Tibial nerve (tissue), 4 donors: ENCODE data around the gene NGEF. TPM values are rescaled to one million over a fixed set of nuclear protein-coding genes. Genes with fewer than 3 reads are reported as not detected.

Experiments used
- DNase-seq, 2 donors: peaks; one replicate each; pipeline ENCODE4 v3.0.0-alpha.2; 2019; ENCODE audit warnings: low spot score in 2 of 2
- H3K27ac ChIP-seq, 4 donors: fragments of 200-600 bp; sonication (generic) in 3 of 4; one replicate each; pipeline ENCODE4 v1.5.1; 2017 to 2019; ENCODE audit warnings: mild to moderate bottlenecking in 1 of 4
- H3K27me3 ChIP-seq, 2 donors: fragments of 200-600 bp; sonication (generic) in 1 of 2; one replicate each; pipeline versions ENCODE4 v1.5.1 to v1.6.0; 2017 to 2019
- H3K36me3 ChIP-seq, 3 donors: fragments of 200-600 bp; sonication (generic); one replicate each; pipeline ENCODE4 v1.5.1; 2018 to 2019
- H3K4me1 ChIP-seq, 4 donors: fragments of 200-600 bp; sonication (generic) in 3 of 4; one replicate each; pipeline ENCODE4 v1.5.1; 2017 to 2019
- H3K4me3 ChIP-seq, 4 donors: fragments of 200-600 bp; sonication (generic) in 3 of 4; one replicate each; pipeline ENCODE4 v1.5.1; 2017 to 2019; ENCODE audit warnings: mild to moderate bottlenecking in 1 of 4, moderate library complexity in 1 of 4
- H3K9me3 ChIP-seq, 4 donors: fragments of 200-600 bp; sonication (generic) in 3 of 4; one replicate each; pipeline ENCODE4 v1.5.1; 2017 to 2019
- EP300 ChIP-seq, 2 donors: sonication (generic); formaldehyde crosslinking; IDR thresholded peaks; one replicate each; pipeline ENCODE4 v1.6.1; 2017; ENCODE audit warnings: antibody characterized with exemption in 2 of 2, mild to moderate bottlenecking in 1 of 2
- POLR2A ChIP-seq, 2 donors: fragments of 450-650 bp; IDR thresholded peaks; one replicate each; pipeline ENCODE4 v1.6.1; 2017; ENCODE audit warnings: antibody characterized with exemption in 2 of 2, mild to moderate bottlenecking in 2 of 2, moderate library complexity in 2 of 2
- WGBS, 2 donors: methylation state at CpG; one replicate each; pipeline ENCODE4 v1.1.5; 2018; 5-methylcytosine and 5-hydroxymethylcytosine counted together
- total RNA-seq, 4 donors: library from RNA; depleted of rRNA; stranded (reverse); fragments of >200 nt; gene quantifications; one replicate each; pipeline ENCODE4 v1.1.0, GENCODE V29; 2016
- TF ChIP-seq, protein P1 (sequence below), 5 experiments: fragments of 200-600 bp in 3 of 5; fragments of 450-650 bp in 2 of 5; sonication (generic) in 3 of 5; IDR thresholded peaks; one replicate each; pipeline ENCODE4 v1.5.1; 2016 to 2019; ENCODE audit warnings: antibody characterized with exemption in 5 of 5, mild to moderate bottlenecking in 3 of 5, moderate library complexity in 2 of 5

The NGEF gene
- total RNA-seq, 4 donors from 2014 or later: 12.9 to 47.6 (median 22.7) TPM

DNA sequence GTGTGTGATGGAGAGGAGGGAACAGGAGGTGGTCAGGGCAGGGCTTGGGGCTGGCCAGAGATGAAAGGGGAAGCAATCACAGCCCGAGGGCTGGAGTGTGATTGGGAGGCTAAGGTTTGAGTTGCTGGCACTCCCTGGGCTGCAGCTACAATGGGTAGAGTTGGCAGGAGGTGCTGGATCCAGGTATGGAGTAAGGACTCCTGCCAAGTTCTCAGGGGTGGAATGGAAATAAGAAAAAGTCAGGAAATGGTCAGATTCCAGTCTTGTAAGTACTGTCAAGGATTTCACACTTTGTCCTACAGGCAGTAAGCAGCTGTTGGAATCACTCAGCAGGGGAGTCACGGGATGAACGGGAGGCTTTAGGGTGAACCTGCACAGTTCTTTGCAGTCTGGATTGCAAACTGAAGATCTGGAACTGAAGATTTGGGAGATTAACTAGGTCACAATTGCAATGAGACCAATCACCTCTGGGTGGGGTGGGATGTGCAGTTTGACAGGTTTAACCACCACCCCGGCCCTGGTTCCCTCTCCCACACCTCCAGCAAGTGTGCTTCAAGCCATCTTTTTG is 36.2 kb upstream of the NGEF start:
- DNase-seq: no peak
- H3K4me3 ChIP-seq: no peak overlapping the region
- 49 to 58% methylated on average over 4 of the region's 4 CpGs for WGBS, 2 donors
- peak overlapping the region in 1 of 4 donors; percentile 70 for H3K27ac ChIP-seq
- H3K36me3 ChIP-seq: no peaks in the 10 kb centered on the region
- H3K4me1 ChIP-seq: peaks cover 0 to 32% (median 0%) of the 10 kb centered on the region in 4 donors
- TF ChIP-seq, protein P1, sequence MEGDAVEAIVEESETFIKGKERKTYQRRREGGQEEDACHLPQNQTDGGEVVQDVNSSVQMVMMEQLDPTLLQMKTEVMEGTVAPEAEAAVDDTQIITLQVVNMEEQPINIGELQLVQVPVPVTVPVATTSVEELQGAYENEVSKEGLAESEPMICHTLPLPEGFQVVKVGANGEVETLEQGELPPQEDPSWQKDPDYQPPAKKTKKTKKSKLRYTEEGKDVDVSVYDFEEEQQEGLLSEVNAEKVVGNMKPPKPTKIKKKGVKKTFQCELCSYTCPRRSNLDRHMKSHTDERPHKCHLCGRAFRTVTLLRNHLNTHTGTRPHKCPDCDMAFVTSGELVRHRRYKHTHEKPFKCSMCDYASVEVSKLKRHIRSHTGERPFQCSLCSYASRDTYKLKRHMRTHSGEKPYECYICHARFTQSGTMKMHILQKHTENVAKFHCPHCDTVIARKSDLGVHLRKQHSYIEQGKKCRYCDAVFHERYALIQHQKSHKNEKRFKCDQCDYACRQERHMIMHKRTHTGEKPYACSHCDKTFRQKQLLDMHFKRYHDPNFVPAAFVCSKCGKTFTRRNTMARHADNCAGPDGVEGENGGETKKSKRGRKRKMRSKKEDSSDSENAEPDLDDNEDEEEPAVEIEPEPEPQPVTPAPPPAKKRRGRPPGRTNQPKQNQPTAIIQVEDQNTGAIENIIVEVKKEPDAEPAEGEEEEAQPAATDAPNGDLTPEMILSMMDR (IDR thresholded peaks at IDR 0.05): no peak
- TF ChIP-seq POLR2A (IDR thresholded peaks at IDR 0.05): no peak
- no peak for TF ChIP-seq EP300 (IDR thresholded peaks at IDR 0.05)
- peaks cover 0 to 5% of the 10 kb centered on the region in 2 donors for H3K27me3 ChIP-seq
- H3K9me3 ChIP-seq: no peaks in the 10 kb centered on the region

DNA sequence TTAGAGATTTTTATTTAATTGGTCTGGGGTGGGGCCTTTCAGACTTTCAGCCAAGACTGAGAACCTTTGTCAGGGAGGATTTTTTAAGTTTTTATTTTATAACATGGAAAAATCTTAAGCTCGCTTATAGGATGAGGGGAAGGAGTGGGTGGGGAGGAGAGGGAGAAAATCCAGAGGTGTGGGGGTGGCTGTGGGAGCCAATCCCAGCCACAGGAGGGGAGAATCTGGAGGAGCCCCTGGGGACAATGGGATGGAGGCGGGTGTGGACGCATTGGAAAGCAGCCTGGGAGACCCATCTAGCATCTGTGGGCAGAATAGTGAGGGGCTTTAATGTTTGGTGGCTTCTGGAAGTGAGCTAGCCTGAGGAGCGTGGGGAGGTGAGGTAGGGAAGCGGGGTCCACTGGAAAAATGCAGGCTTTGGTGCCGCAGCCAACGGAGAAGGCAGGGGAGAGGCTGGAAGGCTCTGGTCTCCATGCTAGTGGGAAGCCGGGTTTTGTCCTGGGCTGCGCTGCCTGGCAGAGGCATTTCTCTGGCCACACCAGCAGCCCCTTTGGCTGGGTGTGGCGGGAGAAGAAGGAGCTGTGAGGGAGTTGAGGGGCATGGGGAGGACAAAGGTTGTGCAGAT is 35.6 kb upstream of the NGEF start:
- no peaks in the 10 kb centered on the region for H3K9me3 ChIP-seq
- DNase-seq: no peak
- no peaks in the 10 kb centered on the region for H3K36me3 ChIP-seq
- H3K27ac ChIP-seq: peak overlapping the region in 1 of 4 donors; percentile 70
- H3K4me3 ChIP-seq: no peak overlapping the region
- TF ChIP-seq EP300 (IDR thresholded peaks at IDR 0.05) (no peak), POLR2A (IDR thresholded peaks at IDR 0.05) (no peak)
- TF ChIP-seq, protein P1 (IDR thresholded peaks at IDR 0.05): no peak
- peaks cover 0 to 26% (median 0%) of the 10 kb centered on the region in 4 donors for H3K4me1 ChIP-seq
- 64 to 69% methylated on average over 10 of the region's 10 CpGs for WGBS, 2 donors
- peaks cover 0 to 5% of the 10 kb centered on the region in 2 donors for H3K27me3 ChIP-seq

- DNase-seq: peak in 1 of 2 donors; percentile 2
- peaks cover 0 to 24% (median 0%) of the 10 kb centered on the region in 4 donors for H3K4me1 ChIP-seq
- 86 to 87% methylated on average over 9 of the region's 9 CpGs for WGBS, 2 donors
- H3K9me3 ChIP-seq: no peaks in the 10 kb centered on the region
- no peak overlapping the region for H3K4me3 ChIP-seq
- H3K27me3 ChIP-seq: peaks cover 0 to 5% of the 10 kb centered on the region in 2 donors
- H3K27ac ChIP-seq: peak overlapping the region in 1 of 4 donors; percentile 70
- H3K36me3 ChIP-seq: no peaks in the 10 kb centered on the region
- no peak for TF ChIP-seq POLR2A (IDR thresholded peaks at IDR 0.05)
- TF ChIP-seq, protein P1 (IDR thresholded peaks at IDR 0.05): no peak
- no peak for TF ChIP-seq EP300 (IDR thresholded peaks at IDR 0.05)
These were observed 34.6 kb upstream of the NGEF start for GRCh38 chr2:233047667-233048066.

GRCh38 chr2:233047206-233047605 is 34.1 kb upstream of the NGEF start:
- TF ChIP-seq POLR2A (IDR thresholded peaks at IDR 0.05) (no peak), EP300 (IDR thresholded peaks at IDR 0.05) (no peak)
- TF ChIP-seq, protein P1 (IDR thresholded peaks at IDR 0.05): no peak
- 94 to 98% methylated on average over 3 of the region's 3 CpGs for WGBS, 2 donors

GRCh38 chr2:233044974-233045605 is 32.0 kb upstream of the NGEF start:
- Histone ChIP-seq H3K4me1 (peaks cover 0 to 18% (median 0%) of the 10 kb centered on the region in 4 donors), H3K27ac (peak overlapping the region in 1 of 4 donors; percentile 35), H3K36me3 (no peaks in the 10 kb centered on the region), H3K4me3 (no peak overlapping the region), H3K27me3 (peaks cover 0 to 5% of the 10 kb centered on the region in 2 donors), H3K9me3 (no peaks in the 10 kb centered on the region)
- TF ChIP-seq, protein P1 (IDR thresholded peaks at IDR 0.05): no peak
- TF ChIP-seq POLR2A (IDR thresholded peaks at IDR 0.05) (no peak), EP300 (IDR thresholded peaks at IDR 0.05) (no peak)
- no peak for DNase-seq
- 79 to 83% methylated on average over 9 of the region's 9 CpGs for WGBS, 2 donors

More at GRCh38 chr2:233047206-233047605, 34.1 kb upstream of the NGEF start:
- H3K4me1 ChIP-seq: peaks cover 0 to 24% (median 0%) of the 10 kb centered on the region in 4 donors
- no peak overlapping the region for H3K4me3 ChIP-seq
- no peaks in the 10 kb centered on the region for H3K9me3 ChIP-seq
- peaks cover 0 to 5% of the 10 kb centered on the region in 2 donors for H3K27me3 ChIP-seq
- H3K27ac ChIP-seq: peak overlapping the region in 1 of 4 donors; percentile 70
- H3K36me3 ChIP-seq: no peaks in the 10 kb centered on the region
- DNase-seq: no peak
